Omental fat pad (tissue), 4 donors: Measurements from ENCODE around the gene DHRS7B. TPM values are rescaled to one million over a fixed set of nuclear protein-coding genes. Genes with fewer than 3 reads are reported as not detected.
"Not testable (repeated sequence)": the region's sequence is repeated elsewhere in the genome, so short reads cannot be mapped to it uniquely, and the experiment has no call there.

Source experiments
- ATAC-seq: fragments of 150-250 bp; one replicate; pipeline ENCODE4 v1.9.1; 2016; ENCODE audit warnings: mild to moderate bottlenecking, moderate library complexity; ENCODE audit not compliant: low FRiP score
- DNase-seq: peaks from one replicate; pipeline ENCODE4 v3.0.0-alpha.2; 2019; ENCODE audit warnings: low spot score
- CTCF ChIP-seq, 3 donors: fragments of 450-650 bp; IDR thresholded peaks; one replicate each; pipeline ENCODE4 v1.5.1; 2016 to 2017; ENCODE audit warnings: antibody characterized with exemption in 3 of 3, mild to moderate bottlenecking in 3 of 3, moderate library complexity in 2 of 3
- total RNA-seq, 4 donors: library from RNA; depleted of rRNA; stranded (reverse); fragments of >200 nt; gene quantifications; one replicate each; pipeline ENCODE4 v1.1.0, GENCODE V29; 2016

Gene DHRS7B
- total RNA-seq, 4 donors from 2014 or later = 33.6 to 55.6 (median 46.5) TPM

GRCh38 chr17:21215935-21216334 is 89.2 kb downstream of the DHRS7B start:
- TF ChIP-seq CTCF (IDR thresholded peaks at IDR 0.05) = no peak
- ATAC-seq = no peak
- no peak for DNase-seq

- TF ChIP-seq CTCF (IDR thresholded peaks at IDR 0.05) = no peak
- DNase-seq (no peak), ATAC-seq (no peak)
These were observed 90.6 kb downstream of the DHRS7B start for GRCh38 chr17:21217346-21217745.

GRCh38 chr17:21218101-21218500 is 91.3 kb downstream of the DHRS7B start:
- TF ChIP-seq CTCF (IDR thresholded peaks at IDR 0.05) = no peak
- ATAC-seq = no peak

GRCh38 chr17:21218831-21219380 is 92.1 kb downstream of the DHRS7B start:
- no peak for DNase-seq
- TF ChIP-seq CTCF (IDR thresholded peaks at IDR 0.05) = no peak
- no peak for ATAC-seq

More at GRCh38 chr17:21218101-21218500, 91.3 kb downstream of the DHRS7B start:
- DNase-seq = no peak

GRCh38 chr17:21223086-21223485 is 96.3 kb downstream of the DHRS7B start:
- TF ChIP-seq CTCF (IDR thresholded peaks at IDR 0.05) = no peak
- DNase-seq (no peak), ATAC-seq (no peak)

- not testable (repeated sequence) for ATAC-seq
These were observed 100.5 kb downstream of the DHRS7B start for GRCh38 chr17:21227277-21227676.

GRCh38 chr17:21228111-21228510 is 101.3 kb downstream of the DHRS7B start:
- ATAC-seq (no peak), DNase-seq (no peak)
- no peak for TF ChIP-seq CTCF (IDR thresholded peaks at IDR 0.05)

More at GRCh38 chr17:21227277-21227676, 100.5 kb downstream of the DHRS7B start:
- not testable (repeated sequence) for DNase-seq
